Body of pancreas (tissue), 4 donors: Measurements from ENCODE around the gene PJA2.

Source experiments
- CTCF ChIP-seq, 7 experiments: fragments of 450-650 bp in 4 of 7; fragments of 200-600 bp in 3 of 7; sonication (generic) in 3 of 7; IDR thresholded peaks; one replicate each; pipeline ENCODE4 v1.5.1; 2016 to 2019; ENCODE audit warnings: antibody characterized with exemption in 7 of 7
- POLR2A ChIP-seq, 3 donors: fragments of 450-650 bp; IDR thresholded peaks; one replicate each; pipeline ENCODE4 v1.6.1; 2016; ENCODE audit warnings: antibody characterized with exemption in 3 of 3, mild to moderate bottlenecking in 2 of 3

DNA sequence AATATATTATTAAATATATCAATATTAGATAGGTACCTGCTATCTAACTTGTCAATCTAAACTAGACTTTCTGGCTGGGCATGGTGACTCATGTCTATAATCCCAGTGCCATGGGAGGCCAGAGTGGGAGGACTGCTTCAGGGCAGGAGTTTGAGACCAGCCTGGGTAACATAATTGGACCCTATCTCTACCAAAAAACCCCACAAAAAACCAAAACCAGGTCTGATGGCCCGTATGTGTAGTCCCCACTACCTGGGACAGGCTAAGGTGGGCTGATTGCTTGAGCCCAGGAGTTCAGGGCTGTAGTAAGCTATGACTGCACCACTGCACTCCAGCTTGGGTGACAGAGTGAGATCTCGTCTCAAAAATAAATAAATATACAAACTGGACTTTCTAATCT, 55.0 kb downstream of the PJA2 start:
- TF ChIP-seq POLR2A (IDR thresholded peaks at IDR 0.05) (no peak), CTCF (IDR thresholded peaks at IDR 0.05) (no peak)
